HG03139 (cell line): ENCODE data around the gene SYTL1.

ENCODE experiments used
- ATAC-seq: cut with Tn5 transposase; IDR thresholded peaks from one replicate; pipeline ENCODE4 v1.9.1; 2021; ENCODE audit not compliant: unreplicated experiment

The SYTL1 gene

DNA sequence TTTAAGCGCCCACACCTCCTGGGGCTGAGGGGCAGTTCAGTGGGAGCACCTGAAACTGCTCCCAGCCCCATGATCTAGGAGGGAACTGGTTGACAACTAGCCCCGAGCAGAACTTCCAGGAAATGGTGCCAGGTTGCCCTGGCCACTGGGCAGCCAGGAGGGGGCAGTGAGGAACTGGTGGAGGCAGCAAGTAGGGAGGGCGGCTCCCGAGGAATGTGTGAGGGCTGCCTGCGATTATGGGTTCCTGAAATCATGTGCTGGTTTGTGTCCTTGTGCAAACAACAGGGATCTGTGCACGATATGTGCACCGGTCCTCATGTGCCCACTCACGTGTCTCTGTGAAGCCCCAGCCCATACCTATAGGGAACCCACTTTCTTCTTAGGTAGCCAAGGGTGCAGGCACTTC, 60.5 kb downstream of the SYTL1 start:
- ATAC-seq = no peak

DNA sequence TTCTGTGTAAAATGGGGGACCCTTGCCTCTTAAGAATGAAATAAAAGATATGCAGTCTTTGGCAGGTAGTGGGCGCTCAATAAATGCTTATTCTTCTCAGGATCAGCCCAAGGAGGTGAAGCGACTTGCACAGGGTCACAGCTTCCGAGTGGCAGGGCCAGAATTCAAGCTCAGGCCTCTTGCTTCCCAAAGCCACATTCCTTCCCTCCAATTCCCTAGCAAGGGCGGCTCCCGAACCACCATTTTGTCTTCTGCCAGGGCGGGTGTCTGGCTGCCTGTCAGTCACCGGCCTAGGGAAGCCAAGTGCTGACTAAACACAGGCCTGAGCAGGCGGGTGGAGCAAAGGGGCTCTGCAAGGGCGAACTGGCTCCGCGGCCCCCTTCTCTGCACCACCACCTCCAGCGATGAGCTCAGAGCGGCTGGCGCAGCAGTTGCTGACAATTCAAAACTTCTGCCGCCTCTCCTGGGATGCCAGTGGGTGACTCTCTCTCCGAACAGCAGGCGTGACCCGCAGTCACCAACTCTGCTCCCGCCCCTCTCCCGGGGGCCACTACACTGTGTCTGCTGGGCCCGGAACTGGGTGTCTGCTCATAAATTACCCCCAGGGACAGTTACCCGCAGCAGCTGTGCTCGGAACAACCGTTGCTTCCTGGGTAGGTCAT, 61.4 kb downstream of the SYTL1 start:
- ATAC-seq = no peak
